HG03460 (cell line): ENCODE results near the gene GM2A.
"Not testable (repeated sequence)": the region's sequence is repeated elsewhere in the genome, so short reads cannot be mapped to it uniquely, and the experiment has no call there.

Experiments used
- ATAC-seq: cut with Tn5 transposase; IDR thresholded peaks from one replicate; pipeline ENCODE4 v1.9.1; 2021; ENCODE audit not compliant: unreplicated experiment

GM2A gene

DNA sequence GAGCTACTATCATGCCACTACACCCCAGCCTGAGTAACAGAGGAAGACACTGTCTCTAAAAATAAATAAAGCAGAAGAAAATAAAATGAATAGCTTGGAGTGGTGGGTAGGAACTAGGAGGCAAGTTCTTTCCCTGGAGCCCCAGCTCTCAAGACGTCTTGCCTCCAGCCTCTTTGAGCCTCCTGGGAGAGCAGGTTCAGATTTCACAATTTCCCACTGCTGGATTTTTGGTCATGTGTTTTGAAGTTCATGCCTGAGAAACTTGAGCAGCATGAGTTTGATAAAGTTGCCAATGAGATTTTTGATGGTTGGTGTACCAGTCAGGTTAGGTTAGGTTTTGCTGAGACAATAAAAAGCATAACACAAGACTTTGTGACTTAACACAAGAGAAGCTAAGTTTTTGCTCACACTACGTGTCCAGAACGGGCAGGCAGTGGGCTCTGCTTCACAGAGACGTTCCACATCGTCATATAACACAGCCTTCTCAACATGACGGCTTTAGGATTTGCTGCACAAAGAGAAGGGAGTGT lies 25.0 kb upstream of the GM2A start:
- no peak for ATAC-seq

DNA sequence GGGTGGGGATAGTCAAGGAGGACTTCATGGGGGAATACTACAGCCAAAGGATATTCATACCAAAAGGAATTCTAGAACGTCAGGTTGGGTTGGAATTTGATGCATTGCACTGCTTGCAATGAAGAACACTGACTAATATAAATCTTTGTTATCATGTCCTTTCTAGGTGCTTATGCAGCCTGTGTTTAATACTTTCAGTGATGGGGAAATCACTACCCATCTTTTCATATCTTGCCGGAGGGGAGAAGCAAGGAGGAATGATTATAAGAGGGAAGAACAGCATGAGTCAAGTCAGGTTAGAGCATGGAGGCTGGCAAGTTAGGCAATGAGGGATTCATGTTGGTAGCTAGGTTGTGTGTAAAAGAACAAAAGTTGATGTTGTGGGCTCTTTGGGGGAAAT lies 24.0 kb upstream of the GM2A start:
- ATAC-seq: no peak

DNA sequence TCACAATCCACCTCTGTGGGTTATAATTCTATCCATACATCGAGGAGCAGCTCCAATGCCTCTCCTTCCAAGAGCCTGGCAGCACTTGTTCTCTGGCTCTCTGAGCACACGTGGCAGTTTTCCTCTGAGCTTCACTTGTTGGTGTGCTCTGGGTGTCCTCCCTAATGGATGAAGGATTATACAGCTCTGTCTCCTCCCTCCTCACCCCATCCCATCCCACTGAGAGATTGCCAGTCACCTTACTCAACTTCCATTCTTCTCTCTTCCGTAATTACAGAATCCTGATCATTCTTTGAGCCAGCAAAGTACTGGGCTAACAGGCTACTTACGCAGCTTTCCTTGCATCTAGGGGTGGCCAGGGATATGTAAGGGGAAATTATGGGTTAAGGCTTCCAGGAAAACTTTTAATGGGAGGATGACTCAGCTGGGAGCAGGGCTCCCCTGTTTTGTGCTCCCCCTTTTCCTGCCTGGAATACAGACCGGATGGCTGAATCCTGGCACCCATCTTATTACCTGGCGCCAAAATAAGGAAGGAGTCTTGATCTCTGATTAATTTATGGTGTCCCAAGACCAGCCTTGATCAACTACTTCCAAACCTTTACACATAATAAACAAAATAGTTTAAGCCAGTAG lies 22.8 kb upstream of the GM2A start:
- no peak for ATAC-seq

DNA sequence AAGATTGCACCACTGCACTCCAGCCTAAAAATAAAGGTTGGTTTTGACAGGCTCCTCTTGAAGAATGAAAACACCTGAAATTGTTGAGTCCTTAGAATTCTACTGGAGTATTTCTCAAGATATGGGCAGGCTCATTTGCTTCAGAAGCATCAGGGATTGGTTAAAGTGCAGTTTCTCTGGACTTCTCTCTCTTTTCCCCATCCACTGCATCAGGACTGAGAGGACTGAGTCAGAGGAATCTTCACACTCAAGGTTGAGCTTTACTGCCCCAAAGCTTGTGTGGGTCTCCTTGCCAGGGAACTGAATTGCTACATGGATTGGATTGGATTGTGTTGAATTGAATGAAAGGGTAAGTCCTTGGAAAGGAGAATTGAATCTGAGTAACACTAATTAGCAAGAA lies 21.6 kb upstream of the GM2A start:
- no peak for ATAC-seq

DNA sequence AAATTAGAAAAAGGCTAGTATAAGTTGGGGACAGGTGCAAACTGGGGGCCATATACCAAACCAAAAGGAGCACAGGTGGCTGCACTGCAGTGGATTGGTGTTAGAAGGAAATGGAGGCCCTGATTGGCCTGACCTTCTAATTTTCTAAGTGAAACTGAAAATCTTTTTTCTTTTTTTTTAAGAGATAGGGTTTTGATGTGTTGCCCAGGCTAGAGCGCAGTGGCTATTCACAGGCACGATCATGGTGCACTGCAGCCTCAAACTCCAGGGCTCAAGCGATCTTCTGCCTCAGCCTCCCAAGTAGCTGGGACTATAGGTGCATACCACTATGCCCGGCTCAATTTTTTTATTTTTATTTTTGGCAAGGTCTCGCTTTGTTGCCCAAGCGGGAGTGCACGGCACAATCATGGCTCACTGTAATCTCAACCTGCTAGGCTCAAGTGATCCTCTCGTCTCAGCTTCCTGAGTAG lies 19.3 kb upstream of the GM2A start:
- ATAC-seq: peak; percentile 42

DNA sequence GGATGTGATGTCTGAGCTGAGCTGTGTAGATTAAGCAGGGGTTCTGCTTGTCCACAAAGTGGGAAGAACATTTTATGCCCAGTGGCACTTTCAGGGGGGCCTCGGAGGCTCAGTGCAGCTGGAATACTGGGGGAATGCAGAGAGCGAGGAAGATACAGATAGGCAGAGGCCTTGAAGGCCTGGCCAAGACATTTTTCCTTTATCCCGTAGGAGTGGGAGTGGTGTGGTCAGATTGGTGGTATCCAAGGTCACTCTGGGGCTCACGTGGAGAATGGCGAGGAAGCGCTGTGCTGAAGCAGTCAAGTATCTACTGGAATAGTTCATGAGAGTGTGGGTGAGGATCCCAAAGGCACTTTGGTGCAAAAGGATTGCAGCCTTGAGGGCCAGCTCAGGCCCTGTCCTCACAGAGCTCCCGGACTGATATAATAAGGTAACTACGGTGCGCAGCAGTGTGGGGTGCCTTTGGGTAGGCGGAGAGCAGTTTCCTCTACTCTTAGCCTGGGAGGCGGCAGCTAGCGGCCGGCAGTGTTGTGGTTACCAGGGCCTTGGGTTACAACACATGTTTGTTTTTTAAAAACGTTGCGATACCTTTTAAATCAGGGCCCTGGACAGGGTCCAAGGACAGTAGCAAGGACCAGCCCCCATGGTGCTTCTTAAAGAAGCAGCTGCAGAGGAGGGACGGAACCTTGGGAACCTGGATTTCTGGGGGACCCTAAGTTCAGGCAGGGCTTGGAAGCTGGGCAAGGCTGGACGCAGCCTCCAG lies 18.3 kb upstream of the GM2A start:
- ATAC-seq: peak; percentile 67

DNA sequence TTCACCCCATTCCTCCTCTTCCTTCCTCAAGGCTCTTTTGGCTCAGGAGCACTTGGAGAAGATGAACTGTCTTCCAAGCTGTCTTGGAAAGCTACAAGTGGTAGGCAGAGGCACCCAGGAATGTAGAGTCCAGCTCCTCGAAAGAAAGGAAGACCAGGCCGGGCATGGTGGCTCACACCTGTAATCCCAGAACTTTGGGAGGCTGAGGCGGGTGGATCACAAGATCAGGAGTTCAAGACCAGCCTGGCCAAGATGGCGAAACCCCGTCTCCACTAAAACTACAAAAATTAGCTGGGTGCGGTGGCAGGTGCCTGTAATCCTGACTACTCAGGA lies 17.8 kb upstream of the GM2A start:
- ATAC-seq: not testable (repeated sequence)

DNA sequence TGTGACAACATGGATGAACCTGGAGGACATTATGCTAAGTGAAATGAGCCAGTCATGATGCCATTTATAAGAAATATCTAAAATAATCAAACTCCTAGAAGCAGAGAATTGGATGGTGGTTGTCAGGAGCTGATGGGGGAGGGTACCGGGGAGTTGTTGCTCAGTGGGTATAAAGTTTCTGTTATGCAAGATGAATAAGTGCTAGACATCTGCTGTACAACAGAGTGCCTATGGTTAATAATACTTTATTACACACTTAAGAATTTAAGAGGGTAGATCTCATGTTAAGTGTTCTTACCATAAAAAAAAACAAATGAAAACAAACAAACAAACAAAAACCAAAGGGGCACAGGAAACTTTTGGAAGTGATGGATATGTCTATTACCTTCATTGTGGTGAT lies 16.1 kb upstream of the GM2A start:
- ATAC-seq: no peak

DNA sequence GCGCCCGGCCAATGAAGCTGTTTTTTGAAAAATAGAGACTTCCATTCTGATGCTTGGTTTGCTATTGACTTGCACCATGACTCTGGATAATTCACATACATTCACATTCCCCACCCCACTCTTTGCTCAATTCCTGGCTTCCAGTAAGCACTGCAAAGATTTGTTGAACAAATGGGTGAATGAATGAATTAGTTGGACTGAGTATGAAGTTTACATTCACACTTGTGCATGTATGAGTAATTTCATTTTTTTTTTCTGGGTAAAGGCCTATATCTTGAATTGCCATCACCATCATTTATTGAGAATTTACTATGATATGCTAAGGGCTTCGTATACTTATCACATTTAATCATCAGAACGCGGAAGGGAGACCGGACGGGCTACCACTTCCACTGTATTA lies 15.3 kb upstream of the GM2A start:
- no peak for ATAC-seq

DNA sequence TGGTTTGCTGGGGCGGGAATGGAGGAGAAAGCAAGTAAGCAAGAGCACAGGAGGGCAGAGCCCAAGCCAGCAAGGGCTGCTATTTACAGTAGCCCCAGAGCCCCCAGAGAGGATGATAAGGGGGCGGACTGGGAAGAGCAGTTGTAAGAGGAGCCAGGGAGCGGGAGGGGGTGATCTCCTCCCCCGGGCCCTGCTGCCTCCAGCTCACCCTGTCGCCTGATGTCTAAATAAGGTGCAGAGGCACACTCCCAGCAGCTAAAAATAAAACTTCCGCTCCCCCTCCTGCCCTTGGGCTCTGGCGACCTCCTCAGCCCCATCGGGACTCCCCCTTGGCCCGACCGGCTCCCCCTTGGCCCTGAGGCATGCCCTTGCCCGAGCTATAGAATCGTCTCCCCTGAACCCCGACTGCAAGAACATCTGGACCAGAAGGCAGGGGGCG lies 14.7 kb upstream of the GM2A start:
- ATAC-seq: peak; percentile 47

DNA sequence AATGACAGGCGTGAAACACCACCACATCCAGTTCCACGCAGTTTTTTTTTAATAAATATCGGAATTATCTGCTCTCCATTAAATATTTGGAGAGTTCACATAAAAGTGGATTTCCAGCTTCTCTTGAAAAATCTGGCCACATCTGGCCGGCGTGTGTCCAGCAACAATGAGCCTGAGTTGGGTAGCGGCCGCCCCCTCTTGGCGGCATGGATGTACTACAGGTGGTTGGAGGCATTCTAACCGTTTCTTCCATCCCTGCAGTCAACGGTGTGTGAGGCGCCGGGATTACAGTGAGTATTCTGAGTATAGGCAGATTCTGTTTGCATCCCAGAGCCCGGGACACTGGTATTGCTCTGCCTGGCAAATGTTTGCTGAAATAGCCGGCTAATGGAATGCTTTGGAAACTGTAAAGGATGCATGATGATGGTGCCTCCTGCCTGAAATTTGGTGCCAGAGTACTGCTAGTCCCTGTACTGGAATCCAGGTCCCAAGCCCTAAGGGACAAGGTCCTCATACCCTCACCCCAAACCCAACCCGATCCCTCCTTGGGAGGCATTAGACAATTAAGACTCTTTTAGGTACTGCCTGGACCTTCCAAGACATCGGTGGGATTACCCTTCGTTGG lies 13.6 kb upstream of the GM2A start:
- ATAC-seq: peak; percentile 35

DNA sequence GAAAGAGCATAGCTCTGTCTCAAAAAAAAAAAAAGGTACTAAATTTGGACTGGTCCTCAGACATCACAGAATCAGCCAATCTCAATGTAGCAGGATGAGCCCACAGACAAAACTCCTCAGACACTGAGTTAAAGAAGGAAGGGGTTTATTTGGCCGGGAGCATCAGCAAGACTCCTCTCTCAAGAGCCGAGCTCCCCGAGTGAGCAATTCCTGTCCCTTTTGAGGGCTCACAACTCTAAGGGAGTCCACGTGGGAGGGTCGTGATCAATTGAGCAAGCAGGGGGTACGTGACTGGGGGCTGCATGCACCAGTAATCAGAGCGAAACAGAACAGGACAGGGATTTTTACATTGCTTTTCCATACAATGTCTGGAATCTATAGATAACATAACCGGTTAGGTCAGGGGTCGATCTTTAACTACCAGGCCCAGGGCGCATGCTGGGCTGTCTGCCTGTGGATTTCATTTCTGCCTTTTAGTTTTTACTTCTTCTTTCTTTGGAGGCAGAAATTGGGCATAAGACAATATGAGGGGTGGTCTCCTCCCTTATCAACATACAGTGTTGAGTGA lies 12.6 kb upstream of the GM2A start:
- not testable (repeated sequence) for ATAC-seq

DNA sequence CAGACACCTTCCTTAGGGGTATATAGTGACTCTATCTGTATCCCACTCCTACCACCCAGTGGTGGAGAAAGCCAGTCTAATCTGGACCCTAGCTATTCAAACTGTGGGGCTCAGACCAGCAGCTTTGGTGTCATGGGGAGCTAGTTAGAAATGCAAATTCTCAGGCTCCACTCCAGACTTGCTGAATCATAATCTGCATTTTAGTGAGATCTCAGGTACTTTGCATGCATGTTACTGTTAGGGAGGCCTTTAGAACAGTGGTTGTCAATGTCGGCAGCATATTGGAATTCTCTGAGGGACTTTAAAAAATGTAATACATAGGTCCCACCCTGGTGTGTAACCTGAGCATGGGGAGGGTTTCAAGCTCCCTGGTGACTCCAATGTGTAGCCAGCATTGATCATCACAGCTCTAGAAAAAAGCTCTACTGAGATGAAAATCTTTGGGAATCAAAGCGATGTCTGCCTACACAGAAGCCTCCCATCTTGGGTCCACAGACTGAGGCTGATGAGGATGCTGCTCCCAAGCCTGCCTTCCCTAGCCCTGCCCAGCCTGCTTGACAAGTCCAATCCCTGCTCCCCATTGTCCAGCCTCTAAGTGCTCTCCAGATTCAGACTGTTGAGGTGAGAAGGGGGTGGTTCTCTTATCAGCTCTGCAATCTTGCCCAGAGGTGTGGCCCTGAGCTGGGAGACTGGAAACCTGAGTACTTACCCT lies 11.9 kb upstream of the GM2A start:
- no peak for ATAC-seq

DNA sequence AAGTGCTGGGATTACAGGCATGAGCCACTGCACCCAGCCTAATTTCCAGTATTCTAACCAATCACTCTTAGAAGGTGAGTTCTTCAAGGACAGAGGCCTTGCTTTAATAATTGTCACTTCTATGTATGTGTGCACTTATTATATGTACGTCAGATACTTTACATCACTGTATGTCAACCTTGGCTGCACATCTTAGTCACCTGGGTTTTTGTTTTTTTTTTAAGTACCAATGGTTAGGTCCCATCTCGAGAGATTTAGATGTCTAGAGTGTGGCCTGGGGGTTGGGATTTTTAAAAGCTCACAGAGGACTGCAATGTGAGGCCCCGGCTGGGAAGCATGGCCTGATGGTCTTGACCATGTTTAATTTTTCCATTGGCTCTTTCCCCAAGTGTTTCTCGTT lies 9.9 kb upstream of the GM2A start:
- ATAC-seq: no peak

DNA sequence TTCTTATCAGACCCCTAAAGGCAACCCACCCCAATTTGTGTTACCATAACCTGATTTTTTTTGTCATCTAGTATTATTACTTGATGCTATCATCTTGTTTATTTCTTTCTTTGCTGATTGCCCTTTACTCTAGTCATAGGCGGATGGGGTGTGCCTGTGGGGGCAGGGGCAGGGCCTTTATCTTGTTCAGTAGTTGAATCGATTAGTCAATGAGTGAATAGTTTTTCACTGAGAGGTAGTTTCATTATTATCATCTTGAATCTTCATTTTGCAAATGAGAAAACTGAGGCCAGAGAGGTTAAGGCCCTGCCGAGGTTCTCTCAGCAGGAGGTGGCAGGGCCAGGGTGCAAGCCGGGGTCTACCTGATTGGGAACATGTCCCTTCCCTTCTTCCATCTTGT lies 9.4 kb upstream of the GM2A start:
- no peak for ATAC-seq

DNA sequence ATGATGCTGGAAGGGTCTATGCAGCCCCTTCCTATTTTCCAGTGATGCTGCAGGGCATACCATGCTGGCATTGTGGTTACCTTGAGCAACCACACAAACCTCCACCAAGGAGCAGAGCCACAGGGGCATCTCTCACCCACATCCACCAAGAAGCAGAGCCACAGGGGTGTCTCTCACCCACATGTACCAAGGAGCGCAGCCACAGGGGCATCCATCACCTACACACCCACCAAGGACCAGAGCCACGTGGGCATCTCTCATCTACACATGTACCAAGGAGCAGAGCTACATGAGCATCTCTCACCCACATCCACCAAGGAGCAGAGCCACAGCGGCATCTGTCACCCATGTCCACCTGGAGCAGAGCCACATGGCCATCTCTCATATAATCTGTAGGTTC lies 8.8 kb upstream of the GM2A start:
- no peak for ATAC-seq

DNA sequence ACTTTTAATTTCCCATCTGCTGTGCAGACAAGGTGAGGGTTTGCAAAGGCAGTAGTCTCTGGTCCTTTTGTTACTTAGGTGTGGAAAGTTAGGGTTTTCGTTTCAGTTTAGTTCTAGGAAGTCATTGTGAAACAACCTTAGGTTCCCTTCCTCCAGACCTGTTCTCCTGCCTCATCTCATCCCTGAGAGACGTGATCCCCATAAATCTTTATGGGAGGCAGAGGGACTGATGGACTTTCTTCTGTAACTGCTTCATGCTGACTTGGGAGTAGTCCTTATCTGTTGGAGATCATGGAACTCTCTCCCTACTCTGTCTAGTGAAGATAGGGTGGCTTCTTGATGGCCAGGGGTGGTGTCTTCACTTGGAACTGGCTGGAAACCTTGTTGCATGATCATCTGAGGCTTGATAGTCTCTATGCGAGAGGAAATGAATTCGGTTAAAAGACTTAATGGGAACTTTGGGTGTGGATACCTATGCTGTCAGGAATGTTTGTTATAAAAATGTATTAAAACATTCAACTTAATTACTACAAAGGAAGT lies 7.2 kb upstream of the GM2A start:
- ATAC-seq: no peak

DNA sequence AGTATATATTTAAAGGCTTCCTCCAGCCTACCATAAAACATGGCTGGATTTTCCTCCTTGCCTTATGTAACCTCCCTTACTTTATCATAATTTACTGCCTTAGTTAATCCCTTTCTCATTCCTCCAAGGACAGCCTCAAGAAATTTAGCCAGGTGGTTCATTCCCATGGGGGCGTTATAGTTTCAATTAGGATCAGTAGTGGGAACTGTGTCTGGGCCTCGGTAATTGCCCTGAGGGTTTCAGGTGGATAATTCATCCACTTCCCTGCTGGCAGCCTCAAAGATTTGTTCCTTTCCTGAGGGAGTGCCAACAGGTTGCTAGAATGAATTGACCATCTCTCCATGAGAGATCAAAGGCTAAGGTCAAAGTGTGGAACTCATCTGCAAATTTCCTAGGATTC lies 4.3 kb upstream of the GM2A start:
- no peak for ATAC-seq

DNA sequence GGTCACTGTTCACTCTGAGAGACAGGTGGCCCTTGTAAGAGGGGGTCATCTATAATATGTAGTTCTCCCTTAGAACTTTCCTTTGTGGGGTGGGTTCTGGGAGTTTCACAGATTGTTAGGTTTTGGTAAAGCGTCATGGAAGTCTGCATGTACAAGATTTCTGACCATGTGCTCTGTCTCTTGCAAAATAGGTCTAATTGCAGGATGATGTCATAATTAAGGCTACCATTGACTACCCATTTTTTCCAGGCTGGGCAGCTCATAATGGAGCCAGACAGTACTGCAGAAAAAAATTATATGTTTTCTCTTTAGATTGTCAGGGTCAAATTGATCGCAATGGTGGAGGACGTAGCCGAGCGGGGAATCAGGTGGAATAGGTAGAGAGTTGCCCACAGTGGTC lies 3.7 kb upstream of the GM2A start:
- ATAC-seq: no peak

DNA sequence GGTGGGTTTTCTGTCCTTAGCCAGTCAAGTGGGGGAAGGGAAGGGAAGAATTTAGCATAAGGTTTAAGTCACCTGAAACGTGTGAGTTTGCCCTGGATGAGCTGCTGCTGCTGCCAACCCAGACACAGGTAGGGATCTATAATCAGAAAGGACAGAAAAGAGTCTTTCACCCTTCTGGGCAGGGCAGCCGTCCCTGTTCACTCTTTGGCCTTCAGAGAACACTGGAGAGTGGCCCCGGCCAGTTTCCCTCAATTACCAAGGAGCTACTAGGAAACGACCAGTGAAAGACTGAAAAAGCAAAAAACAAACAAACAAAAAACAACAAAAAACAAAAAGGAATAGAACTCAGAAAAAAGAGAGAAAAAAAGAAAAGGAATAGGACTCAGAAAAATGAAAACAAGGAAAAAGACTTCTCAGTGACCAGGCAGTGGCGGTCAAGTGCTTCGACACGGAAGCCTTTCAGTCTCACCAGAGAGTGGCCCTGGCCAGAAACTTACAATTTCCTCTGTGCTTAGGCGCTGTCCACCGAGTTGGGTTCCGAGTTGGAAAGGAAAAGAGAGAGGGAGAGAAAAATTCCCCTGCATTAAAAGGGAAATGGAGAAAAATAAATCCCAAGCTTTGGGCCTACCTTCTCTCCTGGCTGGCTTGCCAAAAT lies 2.5 kb upstream of the GM2A start:
- no peak for ATAC-seq
